Bone marrow (tissue), 2 donors: Measurements from ENCODE around the gene ECHS1.

ENCODE experiments used
- DNase-seq, 2 donors: peaks; one replicate each; lab custom pipeline; 2025; lab: John Stamatoyannopoulos, UW

ECHS1 gene

GRCh38 chr10:133358162-133358924 lies 14.8 kb downstream of the ECHS1 start:
- DNase-seq, result no peak

- peak; percentile 18 to 48 for DNase-seq
Observed at GRCh38 chr10:133357285-133358161, 15.6 kb downstream of the ECHS1 start, which contains the start of gene FUOM. Gene FUOM (minus strand): TSS chr10:133358019. CDS start chr10:133358007, 12 bp downstream.

- no peak for DNase-seq
Observed at GRCh38 chr10:133356549-133357284, 16.4 kb downstream of the ECHS1 start.

GRCh38 chr10:133355991-133356390 lies 17.2 kb downstream of the ECHS1 start:
- no peak for DNase-seq

- no peak for DNase-seq
Observed at GRCh38 chr10:133355266-133355665, 17.9 kb downstream of the ECHS1 start.

GRCh38 chr10:133354672-133355240 lies 18.4 kb downstream of the ECHS1 start:
- DNase-seq, result no peak

- DNase-seq, result no peak
Observed at GRCh38 chr10:133353988-133354605, 19.1 kb downstream of the ECHS1 start.

GRCh38 chr10:133353202-133353959 lies 19.8 kb downstream of the ECHS1 start:
- DNase-seq, result no peak

- DNase-seq, result no peak
Observed at GRCh38 chr10:133351408-133352318, 21.5 kb downstream of the ECHS1 start.

GRCh38 chr10:133350950-133351329 lies 22.2 kb downstream of the ECHS1 start:
- DNase-seq, result no peak

- DNase-seq, result no peak
Observed at GRCh38 chr10:133350283-133350949, 22.7 kb downstream of the ECHS1 start.

- DNase-seq, result no peak
Observed at GRCh38 chr10:133349577-133350011, 23.6 kb downstream of the ECHS1 start.

- no peak for DNase-seq
Observed at GRCh38 chr10:133349160-133349568, 24.0 kb downstream of the ECHS1 start.

GRCh38 chr10:133347710-133348517 lies 25.2 kb downstream of the ECHS1 start:
- DNase-seq, result no peak

- no peak for DNase-seq
Observed at GRCh38 chr10:133346413-133346812, 26.7 kb downstream of the ECHS1 start.

GRCh38 chr10:133344236-133344635 lies 28.9 kb downstream of the ECHS1 start:
- DNase-seq, result no peak

- no peak for DNase-seq
Observed at GRCh38 chr10:133343558-133343957, 29.6 kb downstream of the ECHS1 start.

GRCh38 chr10:133342942-133343341 lies 30.2 kb downstream of the ECHS1 start:
- DNase-seq, result no peak
